ENCODE measurements around the gene SPTB.

Gene SPTB

GRCh38 chr14:64698903-64699302 is 180.8 kb downstream of the SPTB start:
- no peak for DNase-seq (ENCODE audit: low read depth in 2 of 2, low spot score in 1 of 2)

GRCh38 chr14:64696355-64696857 is 183.3 kb downstream of the SPTB start:
- no peak for DNase-seq (ENCODE audit: low read depth in 2 of 2, low spot score in 1 of 2)

Data from stimulated activated CD8-positive, alpha-beta memory T cell treated with anti-CD3 and anti-CD28 coated beads, Interleukin-4, amount 100 ng/mL, for 1 hour (primary cell).